Measurements from ENCODE around the gene TMPRSS4.

- TF ChIP-seq, protein P1, sequence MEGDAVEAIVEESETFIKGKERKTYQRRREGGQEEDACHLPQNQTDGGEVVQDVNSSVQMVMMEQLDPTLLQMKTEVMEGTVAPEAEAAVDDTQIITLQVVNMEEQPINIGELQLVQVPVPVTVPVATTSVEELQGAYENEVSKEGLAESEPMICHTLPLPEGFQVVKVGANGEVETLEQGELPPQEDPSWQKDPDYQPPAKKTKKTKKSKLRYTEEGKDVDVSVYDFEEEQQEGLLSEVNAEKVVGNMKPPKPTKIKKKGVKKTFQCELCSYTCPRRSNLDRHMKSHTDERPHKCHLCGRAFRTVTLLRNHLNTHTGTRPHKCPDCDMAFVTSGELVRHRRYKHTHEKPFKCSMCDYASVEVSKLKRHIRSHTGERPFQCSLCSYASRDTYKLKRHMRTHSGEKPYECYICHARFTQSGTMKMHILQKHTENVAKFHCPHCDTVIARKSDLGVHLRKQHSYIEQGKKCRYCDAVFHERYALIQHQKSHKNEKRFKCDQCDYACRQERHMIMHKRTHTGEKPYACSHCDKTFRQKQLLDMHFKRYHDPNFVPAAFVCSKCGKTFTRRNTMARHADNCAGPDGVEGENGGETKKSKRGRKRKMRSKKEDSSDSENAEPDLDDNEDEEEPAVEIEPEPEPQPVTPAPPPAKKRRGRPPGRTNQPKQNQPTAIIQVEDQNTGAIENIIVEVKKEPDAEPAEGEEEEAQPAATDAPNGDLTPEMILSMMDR (IDR thresholded peaks at IDR 0.05): no peak
- TF ChIP-seq POLR2AphosphoS5 (IDR thresholded peaks at IDR 0.05): no peak
Measured at GRCh38 chr11:118084656-118085055, 7.8 kb downstream of the TMPRSS4 start.

Measured in breast epithelium (tissue), 3 donors.